Parathyroid adenoma (tissue), 2 donors: Measurements from ENCODE around the gene CELA3A.
"Not testable (repeated sequence)": the region's sequence is repeated elsewhere in the genome, so short reads cannot be mapped to it uniquely, and the experiment has no call there.

Experiments used
- H2AFZ ChIP-seq: fragments of 300-600 bp; sonication (generic); one replicate; pipeline ENCODE4 v1.7.0; 2017; ENCODE audit warnings: antibody characterized with exemption, mild to moderate bottlenecking
- H3K27ac ChIP-seq: fragments of 300-600 bp; sonication (generic); one replicate; pipeline ENCODE4 v1.7.0; 2017
- H3K27me3 ChIP-seq: fragments of 300-600 bp; sonication (generic); one replicate; pipeline ENCODE4 v1.7.0; 2017; ENCODE audit warnings: low read length; ENCODE audit not compliant: control insufficient read depth, insufficient read depth
- H3K36me3 ChIP-seq: fragments of 300-600 bp; sonication (generic); one replicate; pipeline ENCODE4 v1.7.0; 2017; ENCODE audit warnings: low read length; ENCODE audit not compliant: control insufficient read depth, insufficient read depth
- H3K4me1 ChIP-seq: fragments of 300-600 bp; sonication (generic); one replicate; pipeline ENCODE4 v1.7.0; 2017; ENCODE audit warnings: control low read depth
- H3K4me2 ChIP-seq: fragments of 300-600 bp; sonication (generic); one replicate; pipeline ENCODE4 v1.7.0; 2017; ENCODE audit warnings: low read length
- H3K4me3 ChIP-seq: fragments of 300-600 bp; sonication (generic); one replicate; pipeline ENCODE4 v1.7.0; 2017; ENCODE audit warnings: low read depth, low read length
- H3K79me2 ChIP-seq: fragments of 300-600 bp; sonication (generic); one replicate; pipeline ENCODE4 v1.7.0; 2017; ENCODE audit warnings: control low read depth
- H3K9ac ChIP-seq: fragments of 300-600 bp; sonication (generic); one replicate; pipeline ENCODE4 v1.7.0; 2017; ENCODE audit warnings: mild to moderate bottlenecking
- H3K9me3 ChIP-seq: fragments of 300-600 bp; sonication (generic); one replicate; pipeline ENCODE4 v1.7.0; 2017; ENCODE audit warnings: low read length; ENCODE audit not compliant: control insufficient read depth
- donor health status: primary hyperparathyroidism.

CELA3A gene

DNA sequence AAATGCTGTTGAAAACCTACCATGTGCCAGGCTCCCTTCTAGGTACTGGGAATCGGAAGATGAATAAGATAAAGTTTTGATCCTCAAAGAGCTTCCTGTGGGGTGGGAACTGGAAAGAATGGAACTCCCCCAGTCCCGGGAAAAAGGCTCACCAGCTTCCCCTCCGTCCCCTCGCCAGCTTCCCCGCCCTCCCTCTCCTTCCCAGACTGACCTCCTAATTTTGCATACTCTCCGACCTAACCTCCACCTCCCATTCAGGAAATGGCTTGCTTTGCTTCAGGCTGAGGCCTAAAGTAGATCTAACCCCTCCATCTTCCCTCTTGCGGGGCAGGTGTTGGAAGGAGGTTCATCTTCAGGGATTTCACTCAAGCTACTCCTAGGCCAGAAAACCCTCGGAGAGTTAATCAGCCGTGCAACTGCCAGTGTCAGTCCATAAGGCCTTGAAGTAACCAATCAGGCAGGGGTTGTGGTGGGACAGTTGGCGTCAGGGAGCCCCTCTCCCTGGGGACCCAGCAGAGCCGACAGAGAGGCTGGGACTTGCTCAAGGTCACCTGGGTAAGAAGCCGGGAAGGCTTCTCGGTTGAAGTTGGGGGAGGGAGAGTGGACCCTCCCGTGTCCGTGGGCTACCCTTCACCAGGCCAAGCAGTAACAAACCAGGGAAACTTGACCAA lies 2.7 kb upstream of the CELA3A start:
- H3K4me2 ChIP-seq, H2AFZ ChIP-seq, H3K36me3 ChIP-seq, H3K27me3 ChIP-seq, H3K4me1 ChIP-seq, H3K9me3 ChIP-seq, H3K4me3 ChIP-seq, H3K9ac ChIP-seq, H3K27ac ChIP-seq, H3K79me2 ChIP-seq: not testable (repeated sequence)

DNA sequence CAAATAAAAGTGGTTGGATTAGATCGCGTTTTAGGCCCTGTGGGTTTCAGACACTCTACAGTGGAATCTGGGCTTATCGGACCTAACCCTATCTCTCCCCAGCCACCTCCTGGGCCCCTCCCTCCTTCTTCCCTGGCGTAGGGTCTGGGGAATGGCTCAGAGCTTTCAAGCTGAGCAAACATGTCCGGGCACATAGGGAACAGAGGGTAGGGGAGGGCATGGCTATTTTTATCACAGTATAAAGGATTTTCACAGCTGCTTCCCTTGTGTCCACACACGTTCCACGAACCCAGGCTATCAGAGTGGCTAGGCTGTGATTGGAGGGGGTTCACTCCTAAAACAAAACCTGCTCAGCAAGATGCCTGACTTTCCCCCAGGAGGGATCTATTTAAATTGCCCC lies 1.8 kb upstream of the CELA3A start:
- H3K4me1 ChIP-seq, H3K27ac ChIP-seq, H3K9ac ChIP-seq, H3K79me2 ChIP-seq, H3K4me2 ChIP-seq, H3K4me3 ChIP-seq, H2AFZ ChIP-seq, H3K9me3 ChIP-seq, H3K27me3 ChIP-seq, H3K36me3 ChIP-seq: not testable (repeated sequence)

- H3K9me3 ChIP-seq, H3K4me2 ChIP-seq, H3K4me3 ChIP-seq, H3K27ac ChIP-seq, H3K79me2 ChIP-seq, H3K9ac ChIP-seq, H3K4me1 ChIP-seq, H2AFZ ChIP-seq, H3K36me3 ChIP-seq, H3K27me3 ChIP-seq: not testable (repeated sequence)
Measured at GRCh38 chr1:22002461-22002860, 1.0 kb downstream of the CELA3A start.

DNA sequence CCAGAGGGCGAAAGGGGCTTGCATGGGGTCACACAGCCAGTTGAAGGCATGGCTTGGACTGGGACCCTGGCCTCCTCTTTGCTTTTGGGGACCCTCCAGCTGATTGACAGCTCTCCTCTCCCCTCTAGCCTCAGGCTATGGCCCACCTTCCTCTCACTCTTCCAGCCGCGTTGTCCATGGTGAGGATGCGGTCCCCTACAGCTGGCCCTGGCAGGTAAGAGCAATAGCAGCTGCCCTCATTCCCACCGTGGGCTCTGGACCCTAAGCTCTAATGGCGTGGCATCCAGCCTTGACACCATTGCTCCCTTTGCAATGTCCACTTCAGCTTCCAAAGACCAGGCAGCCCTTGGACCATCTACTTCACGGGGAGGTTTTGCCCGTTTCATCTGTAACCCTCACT lies 1.4 kb downstream of the CELA3A start:
- H3K4me1 ChIP-seq, H3K4me2 ChIP-seq, H3K79me2 ChIP-seq, H3K36me3 ChIP-seq, H3K9ac ChIP-seq, H3K27ac ChIP-seq, H3K27me3 ChIP-seq, H3K4me3 ChIP-seq, H2AFZ ChIP-seq, H3K9me3 ChIP-seq: not testable (repeated sequence)

DNA sequence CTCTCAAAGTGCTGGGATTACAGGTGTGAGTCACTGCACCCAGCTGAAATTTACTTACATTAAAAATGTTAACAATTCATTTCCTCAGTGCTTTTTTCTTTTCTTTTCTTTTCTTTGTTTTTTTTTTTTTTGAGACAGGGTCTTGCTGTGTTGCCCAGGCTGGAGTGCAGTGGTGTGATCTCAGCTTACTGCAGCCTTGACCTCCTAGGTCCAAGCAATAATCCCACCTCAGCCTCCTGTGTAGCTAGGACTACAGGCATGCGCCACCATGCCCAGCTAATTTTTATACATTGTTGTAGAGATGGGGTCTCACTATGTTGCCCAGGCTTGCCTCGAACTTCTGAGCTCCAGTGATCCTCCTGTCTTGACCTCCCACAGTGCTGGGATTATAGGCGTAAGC lies 2.5 kb downstream of the CELA3A start:
- H3K9ac ChIP-seq, H3K27ac ChIP-seq, H3K4me2 ChIP-seq, H3K4me1 ChIP-seq, H3K79me2 ChIP-seq, H3K4me3 ChIP-seq, H3K27me3 ChIP-seq, H2AFZ ChIP-seq, H3K9me3 ChIP-seq, H3K36me3 ChIP-seq: not testable (repeated sequence)

GRCh38 chr1:22005261-22006149 lies 4.0 kb downstream of the CELA3A start:
- not testable (repeated sequence) for H3K9me3 ChIP-seq, H3K9ac ChIP-seq, H3K4me3 ChIP-seq, H3K4me2 ChIP-seq, H3K27me3 ChIP-seq, H3K36me3 ChIP-seq, H2AFZ ChIP-seq, H3K27ac ChIP-seq, H3K79me2 ChIP-seq, H3K4me1 ChIP-seq

- H3K4me3 ChIP-seq, H3K4me2 ChIP-seq, H3K27ac ChIP-seq, H3K9me3 ChIP-seq, H3K79me2 ChIP-seq, H3K9ac ChIP-seq, H3K27me3 ChIP-seq, H2AFZ ChIP-seq, H3K36me3 ChIP-seq, H3K4me1 ChIP-seq: not testable (repeated sequence)
Measured at GRCh38 chr1:22006736-22007135, 5.3 kb downstream of the CELA3A start.

- H3K36me3 ChIP-seq, H2AFZ ChIP-seq, H3K9ac ChIP-seq: not testable (repeated sequence)
Measured at GRCh38 chr1:22007262-22007661, 5.8 kb downstream of the CELA3A start.

DNA sequence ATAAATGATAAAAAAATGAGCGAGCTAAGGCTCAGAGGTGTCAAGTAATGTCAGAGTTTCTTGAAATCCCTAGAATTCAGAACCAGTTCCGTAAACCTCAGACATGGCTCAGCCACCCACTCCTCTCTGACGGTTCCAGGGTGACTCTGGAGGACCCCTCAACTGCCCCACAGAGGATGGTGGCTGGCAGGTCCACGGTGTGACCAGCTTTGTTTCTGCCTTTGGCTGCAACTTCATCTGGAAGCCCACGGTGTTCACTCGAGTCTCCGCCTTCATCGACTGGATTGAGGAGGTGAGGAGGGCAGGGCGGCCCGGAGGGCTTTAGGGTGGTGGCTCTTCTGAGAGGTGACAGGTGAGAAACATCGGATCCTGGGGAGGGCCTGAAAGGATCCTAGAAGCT lies 8.1 kb downstream of the CELA3A start:
- H2AFZ ChIP-seq, H3K4me1 ChIP-seq, H3K4me3 ChIP-seq, H3K4me2 ChIP-seq, H3K9ac ChIP-seq, H3K9me3 ChIP-seq, H3K27ac ChIP-seq, H3K79me2 ChIP-seq, H3K27me3 ChIP-seq, H3K36me3 ChIP-seq: not testable (repeated sequence)

More at GRCh38 chr1:22007262-22007661, 5.8 kb downstream of the CELA3A start:
- H3K27me3 ChIP-seq, H3K79me2 ChIP-seq, H3K4me1 ChIP-seq, H3K4me2 ChIP-seq, H3K9me3 ChIP-seq, H3K4me3 ChIP-seq, H3K27ac ChIP-seq: not testable (repeated sequence)

- not testable (repeated sequence) for H3K36me3 ChIP-seq, H3K27me3 ChIP-seq
Measured at GRCh38 chr1:22012752-22013151, 11.3 kb downstream of the CELA3A start.

GRCh38 chr1:22014575-22015206 lies 13.2 kb downstream of the CELA3A start:
- not testable (repeated sequence) for H3K9ac ChIP-seq, H3K4me3 ChIP-seq, H3K27ac ChIP-seq, H3K79me2 ChIP-seq, H3K4me2 ChIP-seq, H2AFZ ChIP-seq, H3K4me1 ChIP-seq, H3K36me3 ChIP-seq, H3K27me3 ChIP-seq, H3K9me3 ChIP-seq

More at GRCh38 chr1:22012752-22013151, 11.3 kb downstream of the CELA3A start:
- H3K27ac ChIP-seq, H3K4me1 ChIP-seq, H3K4me3 ChIP-seq, H3K9ac ChIP-seq, H3K9me3 ChIP-seq, H3K4me2 ChIP-seq, H3K79me2 ChIP-seq, H2AFZ ChIP-seq: not testable (repeated sequence)
